Measurements from ENCODE around the gene FNTB.

DNA sequence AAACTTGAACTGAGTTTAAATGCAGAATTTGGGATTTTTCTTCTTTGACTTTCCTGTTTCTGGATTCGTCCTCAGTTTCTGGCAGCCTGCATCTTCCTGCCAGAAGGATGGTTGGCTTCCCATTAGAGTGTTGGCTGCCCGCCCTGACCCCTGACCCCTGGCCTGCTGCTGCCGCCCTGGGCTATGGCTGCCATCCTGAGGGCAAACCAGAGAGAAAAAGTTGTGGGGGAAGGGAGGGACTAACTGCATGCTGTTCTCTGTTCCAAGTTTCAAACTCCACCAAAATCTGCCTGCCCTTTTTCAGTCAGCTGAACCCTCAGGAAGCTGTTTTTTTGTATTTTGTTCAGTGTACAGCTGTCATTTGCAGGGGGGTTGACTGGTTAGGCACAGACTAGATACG lies 48.4 kb downstream of the FNTB start:
- TF ChIP-seq EZH2phosphoT487 (IDR thresholded peaks at IDR 0.05; ENCODE audit: low read depth) = no peak
- TF ChIP-seq, protein P1, sequence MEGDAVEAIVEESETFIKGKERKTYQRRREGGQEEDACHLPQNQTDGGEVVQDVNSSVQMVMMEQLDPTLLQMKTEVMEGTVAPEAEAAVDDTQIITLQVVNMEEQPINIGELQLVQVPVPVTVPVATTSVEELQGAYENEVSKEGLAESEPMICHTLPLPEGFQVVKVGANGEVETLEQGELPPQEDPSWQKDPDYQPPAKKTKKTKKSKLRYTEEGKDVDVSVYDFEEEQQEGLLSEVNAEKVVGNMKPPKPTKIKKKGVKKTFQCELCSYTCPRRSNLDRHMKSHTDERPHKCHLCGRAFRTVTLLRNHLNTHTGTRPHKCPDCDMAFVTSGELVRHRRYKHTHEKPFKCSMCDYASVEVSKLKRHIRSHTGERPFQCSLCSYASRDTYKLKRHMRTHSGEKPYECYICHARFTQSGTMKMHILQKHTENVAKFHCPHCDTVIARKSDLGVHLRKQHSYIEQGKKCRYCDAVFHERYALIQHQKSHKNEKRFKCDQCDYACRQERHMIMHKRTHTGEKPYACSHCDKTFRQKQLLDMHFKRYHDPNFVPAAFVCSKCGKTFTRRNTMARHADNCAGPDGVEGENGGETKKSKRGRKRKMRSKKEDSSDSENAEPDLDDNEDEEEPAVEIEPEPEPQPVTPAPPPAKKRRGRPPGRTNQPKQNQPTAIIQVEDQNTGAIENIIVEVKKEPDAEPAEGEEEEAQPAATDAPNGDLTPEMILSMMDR (IDR thresholded peaks at IDR 0.05; ENCODE audit: low read depth, low read length) = no peak
